Activated B cell treated with CpG ODN at 0.5 μM for 24 hours (primary cell): ENCODE results near the gene TAOK2. TPM values are rescaled to one million over a fixed set of nuclear protein-coding genes. Genes with fewer than 3 reads are reported as not detected.

Source experiments
- ATAC-seq: fragments of 200-7000 bp; cut with Tn5 transposase; one replicate; pipeline ENCODE4 v1.10.0; 2021; ENCODE audit warnings: low read depth, mild to moderate bottlenecking, moderate library complexity
- CTCF ChIA-PET: fragments of 350-600 bp; sonication (Branson Sonifier 250); formaldehyde crosslinking; loops from one replicate; lab custom pipeline; 2021; ENCODE audit warnings: antibody characterized with exemption; lab: Charles Lee
- POLR2A ChIA-PET: fragments of 350-600 bp; sonication (Branson Sonifier 250); formaldehyde crosslinking; loops from one replicate; lab custom pipeline; 2021; ENCODE audit warnings: antibody characterized with exemption; lab: Charles Lee
- DNase-seq: peaks from one replicate; pipeline ENCODE4 v3.0.0; 2022
- H3K27ac Mint-ChIP-seq: one replicate; pipeline ENCODE4 v1.8.0; 2020; ENCODE audit warnings: mixed read lengths
- H3K27me3 Mint-ChIP-seq: one replicate; pipeline ENCODE4 v1.8.0; 2021; ENCODE audit warnings: mixed read lengths
- H3K36me3 Mint-ChIP-seq: one replicate; pipeline ENCODE4 v1.8.0; 2021; ENCODE audit warnings: low read depth, mixed read lengths
- H3K4me1 Mint-ChIP-seq: one replicate; pipeline ENCODE4 v1.8.0; 2021; ENCODE audit warnings: mixed read lengths
- H3K4me3 Mint-ChIP-seq: one replicate; pipeline ENCODE4 v1.8.0; 2020; ENCODE audit warnings: mild to moderate bottlenecking, mixed read lengths
- H3K9me3 Mint-ChIP-seq: one replicate; pipeline ENCODE4 v1.8.0; 2020; ENCODE audit warnings: mixed read lengths
- CTCF ChIP-seq: fragments of 200-600 bp; IDR thresholded peaks from one replicate; pipeline ENCODE4 v1.8.0; 2022; ENCODE audit warnings: antibody characterized with exemption, mild to moderate bottlenecking
- intact Hi-C: fragments of 100-400 bp; cut with micrococcal nuclease; formaldehyde crosslinking; loops from one replicate; pipeline ENCODE4 v1.15.1; 2024
- total RNA-seq: library from RNA; stranded (reverse); gene quantifications from 2 replicates; pipeline ENCODE4 v1.2.3, GENCODE V29; 2022

Gene TAOK2
- total RNA-seq, 1 donor from 2014 or later = 36.1 TPM

DNA sequence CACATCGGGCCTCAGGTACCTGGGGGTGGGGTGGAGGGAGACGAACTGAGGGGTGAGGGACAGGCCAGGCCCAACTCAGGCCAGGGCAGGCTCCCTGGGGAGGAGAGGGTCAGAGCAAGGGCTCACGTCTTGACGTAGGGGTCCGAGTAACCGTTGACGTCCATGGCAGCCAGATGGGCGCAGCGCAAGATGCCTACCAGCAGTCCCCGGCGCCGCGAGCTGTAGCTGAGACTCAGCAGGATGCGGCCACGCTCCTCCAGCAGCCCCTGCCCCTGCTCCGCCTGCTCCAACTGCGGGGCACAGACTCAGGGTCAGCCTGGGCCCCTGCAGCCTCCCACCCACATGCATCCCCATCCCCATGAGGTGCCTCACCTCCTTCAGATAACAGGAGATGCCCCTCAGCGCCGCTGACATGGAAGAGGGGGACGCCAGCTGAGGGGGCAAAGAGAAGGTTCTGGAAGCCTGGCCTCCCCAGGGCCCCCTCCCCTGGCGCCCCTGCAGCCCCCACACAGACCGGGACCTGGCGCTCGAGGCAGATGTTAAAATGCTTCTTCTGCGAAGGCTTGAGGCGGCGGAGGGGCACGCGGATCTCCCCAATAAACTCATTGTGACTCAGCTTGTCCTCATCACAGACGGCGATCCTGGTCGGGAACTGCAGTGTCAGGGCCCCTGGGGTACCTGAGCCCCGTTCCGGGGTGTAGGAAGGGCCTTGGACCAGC lies 33.1 kb downstream of the TAOK2 start:
- intact Hi-C loops = no loop called here
- ChIA-PET POLR2A (no interaction called here), CTCF (interaction anchor here (0.7 to 1.3 kb wide), 5 partner anchors 31 to 315 kb away, joined by 3 to 6 read pairs (median 3); partner anchors contain the start of gene KCTD13)

DNA sequence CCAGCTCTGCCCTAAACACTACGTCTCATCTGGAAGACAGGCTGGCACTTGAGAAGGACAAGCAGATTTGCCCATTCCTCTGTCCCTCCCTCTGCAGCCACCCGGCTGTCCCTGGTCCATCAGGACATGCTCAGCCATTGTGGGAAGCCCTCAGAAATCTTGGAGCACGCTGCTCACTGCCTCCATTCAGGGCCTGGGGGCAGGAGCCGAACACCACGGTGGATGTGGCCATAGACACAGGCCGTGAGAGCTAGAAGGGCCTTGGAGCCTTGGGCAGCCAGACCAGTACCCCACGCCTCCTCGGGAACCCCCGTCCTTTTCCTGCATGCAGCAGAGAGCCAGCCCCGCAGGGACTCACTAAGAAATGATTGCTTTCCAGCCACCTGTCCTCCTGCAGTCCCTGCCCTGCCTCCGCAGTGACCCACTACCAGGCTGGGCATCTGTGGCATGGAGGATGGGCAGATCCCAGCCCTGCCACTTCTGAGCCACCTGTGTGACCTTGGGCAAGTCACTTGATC lies 33.8 kb downstream of the TAOK2 start:
- ATAC-seq (no peak), DNase-seq (no peak)
- Mint-ChIP-seq H3K27ac (no peak overlapping the region), H3K36me3 (peaks cover 12% of the 10 kb centered on the region), H3K27me3 (peaks cover 20% of the 10 kb centered on the region), H3K4me1 (peaks cover 19% of the 10 kb centered on the region), H3K9me3 (no peaks in the 10 kb centered on the region), H3K4me3 (no peak overlapping the region)
- CTCF ChIA-PET = interaction anchor here (1.1 kb wide), 1 partner anchor 315 kb away, joined by 3 read pairs; no protein-coding TSS in a partner anchor
- POLR2A ChIA-PET = no interaction called here
- intact Hi-C loops = no loop called here
- TF ChIP-seq CTCF = no peak

More for the DNA sequence above, 33.1 kb downstream of the TAOK2 start:
- Mint-ChIP-seq H3K36me3 (peaks cover 18% of the 10 kb centered on the region), H3K27ac (no peak overlapping the region), H3K4me1 (peaks cover 16% of the 10 kb centered on the region), H3K4me3 (no peak overlapping the region), H3K9me3 (no peaks in the 10 kb centered on the region), H3K27me3 (peaks cover 14% of the 10 kb centered on the region)
- no peak for ATAC-seq
- no peak for DNase-seq
- TF ChIP-seq CTCF = no peak

DNA sequence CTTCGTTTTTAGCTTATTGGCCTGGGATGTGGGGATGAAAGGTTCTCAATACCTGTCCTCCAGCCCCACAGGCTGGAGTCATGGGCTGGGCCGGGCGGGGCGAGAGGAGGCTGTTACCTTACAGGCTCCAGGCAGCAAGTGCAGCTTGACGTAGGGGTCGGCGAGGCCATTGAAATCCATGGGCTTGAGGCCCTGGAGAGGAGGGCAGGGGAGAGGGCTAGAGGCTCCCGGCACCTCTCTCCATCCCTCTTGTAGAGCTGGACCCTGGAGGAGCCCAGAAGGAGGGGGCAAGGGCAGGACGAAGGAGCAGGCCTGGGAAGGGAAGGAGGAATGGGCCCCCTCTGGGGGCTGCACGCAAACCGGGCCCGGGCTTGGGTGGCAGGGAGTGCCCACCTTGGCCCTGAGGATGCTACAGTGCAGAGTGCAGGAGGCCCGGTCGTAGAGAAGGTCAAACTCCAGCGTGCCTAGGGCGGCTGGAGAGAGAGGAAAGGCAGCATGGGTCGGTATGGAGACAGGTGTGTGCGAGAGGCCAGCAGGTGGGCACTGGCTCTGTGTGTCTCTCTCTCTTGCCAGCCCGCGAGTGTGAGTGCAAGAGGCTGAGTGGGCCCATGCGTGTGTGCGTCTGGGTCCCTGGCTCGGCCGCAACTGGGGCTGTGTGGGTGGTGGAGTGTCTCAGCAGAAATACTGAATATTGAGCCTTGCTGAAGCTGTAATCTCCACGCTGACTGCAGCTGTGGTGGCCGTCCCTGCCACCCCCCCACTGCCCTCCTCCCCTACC lies 35.6 kb downstream of the TAOK2 start:
- H3K4me3 Mint-ChIP-seq = no peak overlapping the region
- ATAC-seq (no peak), DNase-seq (no peak)
- no peaks in the 10 kb centered on the region for H3K9me3 Mint-ChIP-seq
- no peaks in the 10 kb centered on the region for H3K36me3 Mint-ChIP-seq
- CTCF ChIA-PET = interaction anchor here (0.7 kb wide), 1 partner anchor 219 kb away, joined by 3 read pairs; the partner anchor contains the start of gene KIF22
- H3K4me1 Mint-ChIP-seq = peaks cover 16% of the 10 kb centered on the region
- POLR2A ChIA-PET = no interaction called here
- no peak overlapping the region for H3K27ac Mint-ChIP-seq
- no peak for TF ChIP-seq CTCF
- H3K27me3 Mint-ChIP-seq = peaks cover 22% of the 10 kb centered on the region
- intact Hi-C loops = no loop called here

DNA sequence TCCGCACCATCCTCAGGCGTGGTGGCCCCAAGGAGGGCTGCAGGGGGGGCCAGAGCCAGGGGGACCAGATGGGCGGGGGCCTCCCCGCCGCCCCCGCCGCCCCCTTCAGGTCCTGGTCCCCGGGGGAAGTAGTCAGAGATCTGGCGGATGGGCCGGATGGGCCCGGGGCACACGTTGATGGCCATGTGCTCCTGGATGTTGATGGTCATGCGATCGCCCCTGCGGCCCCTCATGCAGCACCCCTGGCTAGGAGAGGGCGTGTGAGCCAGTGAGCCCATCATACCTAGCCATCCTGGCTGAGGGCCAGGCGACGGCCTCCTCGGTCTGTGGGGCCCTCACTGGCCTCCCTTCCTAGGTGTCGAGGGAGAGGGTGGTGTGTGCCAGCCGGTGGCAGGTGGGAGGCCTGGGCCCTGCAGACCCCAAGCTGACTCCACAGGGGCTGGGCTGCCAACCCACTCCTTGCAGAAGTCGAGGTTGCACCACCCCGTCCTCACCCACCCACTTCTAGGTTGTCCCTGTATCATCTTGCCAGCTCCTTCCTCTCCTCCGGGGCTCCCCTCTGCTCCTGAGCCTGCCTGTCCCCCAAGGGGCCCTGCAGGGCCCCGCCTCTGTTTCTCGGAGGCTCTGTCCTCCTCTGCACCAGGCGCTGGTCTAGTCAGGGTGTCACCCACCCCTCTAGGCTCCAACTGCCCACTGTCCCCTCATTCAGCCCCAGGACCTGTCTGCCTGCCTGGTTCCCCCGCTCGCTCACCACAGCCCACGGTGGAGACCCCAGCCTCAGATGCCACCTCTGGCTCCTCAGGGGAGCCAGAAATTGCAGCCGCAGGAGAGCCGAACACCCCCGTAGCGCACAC lies 36.5 kb downstream of the TAOK2 start:
- intact Hi-C loops = no loop called here
- Mint-ChIP-seq H3K9me3 (no peaks in the 10 kb centered on the region), H3K36me3 (no peaks in the 10 kb centered on the region), H3K27ac (no peak overlapping the region), H3K4me3 (peak overlapping the region; percentile 73), H3K27me3 (peaks cover 22% of the 10 kb centered on the region), H3K4me1 (peaks cover 16% of the 10 kb centered on the region)
- POLR2A ChIA-PET = no interaction called here
- CTCF ChIA-PET = interaction anchor here (0.7 kb wide), 1 partner anchor 220 kb away, joined by 3 read pairs; the partner anchor contains the start of gene KIF22
- TF ChIP-seq CTCF = no peak
- ATAC-seq = no peak
- DNase-seq = no peak
